HG02840 (cell line): Measurements from ENCODE around the gene SYT1.
"Not testable (repeated sequence)": the region's sequence is repeated elsewhere in the genome, so short reads cannot be mapped to it uniquely, and the experiment has no call there.

Experiments
- ATAC-seq: cut with Tn5 transposase; IDR thresholded peaks from one replicate; pipeline ENCODE4 v1.9.1; 2021; ENCODE audit warnings: mild to moderate bottlenecking, moderate library complexity, moderate number of reproducible peaks; ENCODE audit not compliant: unreplicated experiment, low FRiP score

The SYT1 gene

DNA sequence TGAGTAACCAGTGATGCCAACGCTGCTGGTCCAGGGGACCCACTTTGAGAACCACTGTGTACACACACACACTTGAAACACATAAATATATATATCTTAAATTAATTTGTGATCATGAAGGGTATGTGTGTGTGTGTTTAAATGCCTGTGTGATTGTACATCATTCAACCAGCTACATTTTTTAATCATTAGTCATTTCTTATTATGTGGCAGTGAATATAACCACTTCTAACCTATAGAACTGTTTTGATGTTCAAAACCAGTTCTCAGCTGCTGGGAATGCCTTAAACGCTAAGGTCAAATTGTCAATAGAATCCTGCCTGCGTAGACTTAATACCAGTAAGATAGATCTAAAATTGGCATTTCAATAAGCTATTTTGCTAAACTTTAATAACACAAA, 330.0 kb downstream of the SYT1 start:
- no peak for ATAC-seq

DNA sequence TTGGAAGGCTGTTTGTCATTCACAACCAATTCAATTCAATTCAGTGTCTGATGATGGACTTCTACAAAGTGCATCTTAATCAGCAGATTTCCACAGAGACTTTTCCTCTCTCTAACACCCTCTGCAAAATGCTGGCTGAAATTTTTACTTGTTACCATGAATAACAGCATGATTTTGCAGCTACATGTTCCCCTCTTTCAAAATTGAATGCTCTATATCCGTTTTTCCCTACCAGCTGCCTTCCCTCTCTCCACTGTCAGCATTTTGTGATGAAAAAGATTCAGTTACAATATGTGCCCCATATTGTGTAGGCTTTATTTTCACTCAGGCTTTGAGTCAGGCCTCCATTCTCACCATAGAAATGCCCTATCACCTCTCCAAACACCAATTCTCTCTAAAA, 334.6 kb downstream of the SYT1 start:
- no peak for ATAC-seq

DNA sequence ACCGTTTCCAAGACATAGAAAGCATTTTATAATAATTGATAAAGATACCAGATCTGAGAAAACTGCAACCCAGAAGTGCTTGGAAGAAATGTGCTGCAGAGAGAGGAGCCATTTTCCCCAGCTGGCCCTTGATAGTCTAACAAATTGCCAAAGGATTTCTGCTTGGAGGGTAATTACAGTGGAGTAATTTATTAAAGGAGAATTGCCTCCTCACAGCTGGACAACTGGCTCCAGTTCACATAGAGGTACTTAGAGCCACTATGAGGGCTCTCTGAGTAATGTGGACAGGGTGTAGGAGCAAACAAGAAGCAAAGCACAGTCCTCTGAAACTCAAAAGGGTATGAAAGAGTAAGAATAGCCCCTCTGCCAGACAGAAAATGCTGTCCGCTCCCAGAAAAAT, 335.6 kb downstream of the SYT1 start:
- ATAC-seq: no peak

DNA sequence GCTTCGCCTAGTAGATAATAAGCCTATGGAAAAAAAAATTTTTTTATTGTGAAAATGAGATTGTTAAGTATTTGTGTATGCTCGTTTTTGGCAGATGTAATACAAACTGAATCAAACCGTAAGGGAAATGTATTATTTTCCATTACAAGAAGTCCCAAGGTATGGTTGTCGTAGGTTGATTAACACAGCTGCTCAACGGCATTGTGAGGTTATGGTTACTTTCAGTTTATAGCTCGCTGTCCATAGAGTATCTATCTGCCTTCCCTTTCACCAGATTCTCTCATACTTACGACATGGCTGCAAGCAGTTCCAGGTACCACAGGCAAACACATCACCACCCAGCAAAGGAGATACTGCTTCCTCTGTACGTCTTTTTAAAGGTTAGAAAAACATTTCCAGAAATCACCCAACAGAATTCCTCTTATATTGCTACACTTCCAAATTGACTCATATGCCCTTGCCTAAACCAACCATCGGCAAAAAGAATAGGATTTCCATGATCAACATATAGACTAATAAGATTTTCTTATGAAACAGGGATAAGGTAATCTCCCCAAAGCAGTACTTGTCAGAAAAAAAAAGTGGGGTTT, 338.6 kb downstream of the SYT1 start:
- ATAC-seq: no peak

GRCh38 chr12:79206871-79207270, 342.3 kb downstream of the SYT1 start:
- no peak for ATAC-seq

DNA sequence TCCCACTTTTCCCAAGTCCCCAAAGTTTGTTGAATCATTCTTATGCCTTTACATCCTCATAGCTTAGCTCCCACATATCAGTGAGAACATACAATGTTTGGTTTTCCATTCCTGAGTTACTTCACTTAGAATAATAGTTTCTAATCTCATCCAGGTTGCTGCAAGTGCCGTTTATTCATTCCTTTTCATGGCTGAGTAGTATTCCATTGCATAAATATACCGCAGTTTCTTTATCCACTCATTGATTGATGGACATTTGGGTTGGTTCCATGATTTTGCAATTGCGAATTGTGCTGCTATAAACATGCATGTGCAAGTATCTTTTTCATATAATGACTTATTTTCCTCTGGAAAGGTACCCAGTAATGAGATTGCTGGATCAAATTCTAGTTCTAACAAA, 345.8 kb downstream of the SYT1 start:
- not testable (repeated sequence) for ATAC-seq

DNA sequence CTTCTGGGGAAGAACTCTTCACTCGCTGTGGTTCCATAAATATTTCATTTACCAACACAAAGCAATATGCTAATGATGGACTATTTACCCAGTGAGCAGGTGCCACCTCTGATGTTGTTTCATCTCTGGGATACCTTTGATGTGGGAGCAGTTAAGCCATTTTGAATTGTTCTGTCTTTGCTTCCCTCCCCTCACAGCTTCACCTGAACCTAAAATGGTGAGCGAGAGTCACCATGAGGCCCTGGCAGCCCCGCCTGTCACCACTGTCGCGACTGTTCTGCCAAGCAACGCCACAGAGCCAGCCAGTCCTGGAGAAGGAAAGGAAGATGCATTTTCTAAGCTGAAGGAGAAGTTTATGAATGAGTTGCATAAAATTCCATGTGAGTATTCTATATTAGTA, 352.7 kb downstream of the SYT1 start:
- no peak for ATAC-seq

- no peak for ATAC-seq
These were observed 358.6 kb downstream of the SYT1 start for GRCh38 chr12:79223210-79223609.

DNA sequence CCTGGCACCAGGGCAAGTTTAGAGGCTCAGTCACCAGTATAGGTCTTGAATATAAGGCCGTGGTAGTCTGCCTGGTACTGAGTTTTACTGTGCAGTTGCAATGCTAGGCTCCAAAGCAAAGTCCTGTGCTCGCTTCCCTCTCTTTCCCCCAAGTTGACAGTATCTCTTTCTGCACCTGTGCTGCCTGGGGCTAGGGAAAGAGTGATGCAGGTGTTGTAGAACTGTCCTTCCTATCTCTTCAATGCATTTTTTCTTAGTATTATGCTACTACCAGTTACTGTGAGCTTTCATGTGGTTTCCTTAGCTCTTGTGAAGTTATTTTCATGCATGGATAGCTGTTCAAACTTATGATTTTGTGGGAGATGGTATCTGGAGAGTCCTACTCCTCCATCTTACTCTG, 359.2 kb downstream of the SYT1 start:
- ATAC-seq: no peak

- ATAC-seq: no peak
These were observed 362.5 kb downstream of the SYT1 start for GRCh38 chr12:79227091-79227490.

DNA sequence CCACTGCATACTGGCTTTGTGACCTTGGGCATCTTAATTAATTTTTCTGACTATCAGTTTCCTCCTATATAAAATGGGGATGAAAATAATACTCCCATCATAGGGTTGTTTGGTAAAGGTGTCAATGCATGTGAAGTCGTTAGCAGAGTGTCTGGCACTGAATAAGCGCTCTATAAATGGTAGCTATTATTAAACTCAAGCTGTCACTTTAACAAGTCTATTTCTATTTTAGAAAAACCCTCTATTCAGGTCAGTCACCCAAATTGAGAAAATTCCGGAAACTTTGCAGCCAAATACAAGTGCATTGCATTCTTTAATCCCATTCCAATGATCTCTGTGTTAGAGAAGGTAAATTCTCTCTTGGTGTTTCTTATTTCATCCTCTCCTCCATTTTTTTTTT, 363.1 kb downstream of the SYT1 start:
- no peak for ATAC-seq

GRCh38 chr12:79233341-79233781, 368.8 kb downstream of the SYT1 start:
- ATAC-seq: no peak

- ATAC-seq: no peak
These were observed 372.3 kb downstream of the SYT1 start for GRCh38 chr12:79236920-79237319.

- ATAC-seq: no peak
These were observed 373.7 kb downstream of the SYT1 start for GRCh38 chr12:79238246-79238645.

DNA sequence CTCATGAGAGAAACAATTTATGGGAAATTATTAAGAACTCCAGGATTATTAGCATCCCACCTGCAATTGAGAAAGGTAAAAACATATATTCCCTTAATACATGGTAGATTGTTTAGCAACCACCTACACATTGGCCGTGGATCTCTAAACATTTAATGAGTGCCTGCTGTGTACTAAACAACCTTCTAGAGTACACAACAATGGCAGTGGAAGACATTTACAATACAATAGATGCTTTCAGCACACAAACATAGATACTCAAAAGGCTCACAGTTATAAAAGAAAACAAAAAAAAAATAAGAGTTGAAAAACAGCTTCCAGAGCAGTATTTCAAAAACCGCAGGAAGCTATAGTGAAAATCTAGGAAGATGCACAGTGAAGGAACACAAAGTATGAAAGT, 382.9 kb downstream of the SYT1 start:
- ATAC-seq: no peak

GRCh38 chr12:79250186-79250585, 385.6 kb downstream of the SYT1 start:
- no peak for ATAC-seq

DNA sequence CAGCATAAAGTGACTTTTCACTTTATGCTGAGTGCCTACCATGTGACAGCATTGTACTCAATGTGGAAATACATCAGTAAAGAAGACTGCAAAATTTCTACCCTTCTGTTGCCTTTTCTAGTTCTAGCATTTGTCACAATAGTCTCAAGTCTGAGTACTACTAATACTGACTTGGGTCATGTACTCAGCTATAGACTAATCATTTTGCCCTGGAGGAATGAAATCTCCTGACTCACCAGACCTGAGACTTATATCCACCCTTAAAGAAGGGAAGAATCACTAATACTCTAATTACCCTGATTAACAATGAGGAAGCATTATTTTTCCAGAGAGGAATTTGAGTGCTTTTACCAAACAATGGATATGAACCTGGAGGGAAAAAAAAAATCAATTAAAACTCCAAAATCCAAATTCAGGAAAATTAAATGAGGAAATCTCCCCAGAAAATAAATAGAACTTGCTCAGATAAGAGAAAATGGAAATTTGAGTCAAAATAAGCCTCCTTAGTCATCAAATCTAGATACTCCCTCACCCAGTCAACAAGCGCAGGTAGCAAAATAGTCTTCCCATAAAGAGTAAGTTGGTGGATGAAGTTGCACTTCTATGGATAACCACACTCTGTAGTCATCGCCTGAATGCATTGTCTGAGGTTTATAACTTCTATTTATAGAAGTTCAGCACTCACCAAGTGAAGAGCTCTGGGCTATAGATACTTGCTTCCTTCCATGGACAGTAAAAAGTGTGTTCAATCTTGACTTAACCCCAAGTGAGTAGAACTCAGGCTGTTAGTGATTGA, 386.6 kb downstream of the SYT1 start:
- ATAC-seq: no peak

DNA sequence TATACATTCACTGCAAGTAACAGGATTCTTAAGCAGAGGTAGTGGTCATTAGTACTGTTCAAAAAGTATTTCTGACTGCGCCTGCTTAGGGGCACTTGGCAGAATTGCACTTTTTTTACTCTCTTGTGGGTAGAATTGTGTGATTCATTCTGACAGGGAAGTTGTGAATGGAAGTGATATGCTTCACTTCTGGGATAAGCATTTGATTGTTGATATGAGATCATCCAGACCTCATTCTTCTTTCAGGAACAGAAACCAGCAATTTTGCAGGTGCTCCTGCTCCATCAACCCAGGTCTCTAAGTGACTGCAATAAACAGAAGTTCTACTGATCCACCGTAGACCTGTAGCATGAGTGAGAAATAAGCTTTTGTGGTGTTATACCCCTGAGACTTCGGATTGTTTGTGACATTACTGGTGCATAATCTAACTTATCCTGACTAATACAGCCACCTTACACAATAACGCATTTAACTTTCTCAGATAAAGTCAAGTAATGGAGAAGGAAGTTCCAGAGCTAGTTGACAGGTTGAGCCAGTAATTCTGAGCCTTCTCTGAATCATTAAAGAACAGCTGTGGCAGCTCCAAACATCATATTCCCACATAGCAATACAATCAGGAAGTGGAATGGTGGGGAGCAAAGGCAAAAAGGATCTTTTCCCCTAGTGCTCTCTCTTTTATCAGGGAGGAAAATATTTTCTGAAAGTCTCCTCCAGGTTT, 387.9 kb downstream of the SYT1 start:
- ATAC-seq: no peak

- ATAC-seq: no peak
These were observed 390.7 kb downstream of the SYT1 start for GRCh38 chr12:79255288-79255687.

GRCh38 chr12:79260923-79261322, 396.3 kb downstream of the SYT1 start:
- no peak for ATAC-seq

DNA sequence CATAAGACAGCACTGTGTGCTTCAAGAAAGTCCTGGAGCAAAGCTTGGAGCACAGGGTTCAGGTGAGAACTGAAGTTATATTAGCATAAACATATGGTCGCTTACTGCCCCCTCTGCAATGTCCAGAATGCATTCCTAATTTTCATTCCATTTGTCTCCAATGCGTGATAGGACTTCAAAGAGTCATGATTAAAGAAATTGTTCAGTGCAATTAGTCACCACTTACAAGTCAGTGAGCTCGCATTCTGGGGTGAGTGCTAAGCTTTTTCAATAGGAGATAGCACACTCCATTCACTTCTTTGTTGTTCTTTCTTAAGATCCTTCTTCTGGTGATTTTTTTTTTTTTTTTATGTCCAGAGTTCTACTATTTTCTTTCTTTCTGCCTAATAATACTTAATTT, 398.4 kb downstream of the SYT1 start:
- ATAC-seq: no peak
